ENCODE results near the gene PRCC. TPM values are rescaled to one million over a fixed set of nuclear protein-coding genes. Genes with fewer than 3 reads are reported as not detected.

The PRCC gene, protein sequence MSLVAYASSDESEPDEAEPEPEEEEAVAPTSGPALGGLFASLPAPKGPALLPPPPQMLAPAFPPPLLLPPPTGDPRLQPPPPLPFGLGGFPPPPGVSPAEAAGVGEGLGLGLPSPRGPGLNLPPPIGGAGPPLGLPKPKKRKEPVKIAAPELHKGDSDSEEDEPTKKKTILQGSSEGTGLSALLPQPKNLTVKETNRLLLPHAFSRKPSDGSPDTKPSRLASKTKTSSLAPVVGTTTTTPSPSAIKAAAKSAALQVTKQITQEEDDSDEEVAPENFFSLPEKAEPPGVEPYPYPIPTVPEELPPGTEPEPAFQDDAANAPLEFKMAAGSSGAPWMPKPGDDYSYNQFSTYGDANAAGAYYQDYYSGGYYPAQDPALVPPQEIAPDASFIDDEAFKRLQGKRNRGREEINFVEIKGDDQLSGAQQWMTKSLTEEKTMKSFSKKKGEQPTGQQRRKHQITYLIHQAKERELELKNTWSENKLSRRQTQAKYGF
- total RNA-seq = 117 TPM in 2 replicates

DNA sequence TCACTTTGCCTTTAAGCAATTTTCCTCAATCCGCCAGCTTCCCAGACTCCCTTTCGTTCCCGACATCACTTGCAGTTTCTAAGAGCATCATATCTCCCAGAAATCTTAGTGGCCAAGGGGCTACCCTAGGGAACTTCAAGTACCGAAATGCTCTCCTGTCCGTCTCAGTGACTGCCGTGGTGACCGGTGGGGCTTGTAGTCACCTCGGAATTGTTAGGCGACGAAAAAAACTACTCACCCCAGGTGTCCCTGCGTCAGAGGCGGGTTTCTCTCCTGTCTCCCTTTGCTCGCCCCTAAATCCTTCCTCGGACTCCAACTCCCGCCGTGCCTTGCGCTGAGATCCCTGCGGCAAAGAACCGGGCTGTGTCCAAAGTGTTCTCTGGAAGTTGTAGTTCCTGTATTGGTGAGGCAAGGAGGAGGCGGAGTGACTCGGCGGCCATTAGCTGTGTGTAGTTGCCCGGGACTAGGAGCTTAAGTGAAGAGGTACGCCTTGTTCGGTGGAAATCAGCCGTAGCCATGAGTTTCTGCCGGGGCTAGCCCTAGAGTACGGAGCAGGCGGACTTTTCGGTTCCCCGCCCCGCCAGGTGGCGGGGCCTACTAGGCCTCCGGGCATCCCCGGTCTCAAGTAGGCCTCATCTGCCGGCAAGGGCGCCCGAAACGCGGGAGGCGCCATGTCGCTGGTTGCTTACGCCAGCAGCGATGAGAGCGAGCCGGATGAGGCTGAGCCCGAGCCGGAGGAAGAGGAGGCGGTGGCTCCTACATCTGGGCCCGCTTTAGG, at the start of gene PRCC:
Gene PRCC, plus strand, starts transcription at position 435 of the 778 bp plus-strand sequence. Its CDS starts 237 bp downstream, at position 672.
- intact Hi-C loops (cut with micrococcal nuclease) = loop anchor here (1.0 to 5.0 kb wide), 12 partner anchors 16 to 715 kb away; partner anchors contain the start of genes CCT3, GPATCH4, HDGF and ISG20L2
- Mint-ChIP-seq H3K4me3 (no peak within 1 kb of the TSS), H3K27ac (no peak within 1 kb of the TSS), H3K4me1 (ENCODE audit: low read depth) (peaks cover 46% of the 10 kb centered on the region), H3K36me3 (ENCODE audit: low read depth) (peaks cover 17% of the 10 kb centered on the region), H3K9me3 (no peaks in the 10 kb centered on the region), H3K27me3 (ENCODE audit: insufficient read depth) (no peaks in the 10 kb centered on the region)
- DNase-seq (ENCODE audit: low spot score) = peak; percentile 97

GRCh38 chr1:156721131-156721530, 46.2 kb upstream of the PRCC start:
- Mint-ChIP-seq H3K36me3 (ENCODE audit: low read depth) (peaks cover 36% of the 10 kb centered on the region), H3K4me1 (ENCODE audit: low read depth) (peaks cover 23% of the 10 kb centered on the region), H3K27ac (peak overlapping the region; percentile 68), H3K4me3 (no peak overlapping the region), H3K9me3 (no peaks in the 10 kb centered on the region), H3K27me3 (ENCODE audit: insufficient read depth) (no peaks in the 10 kb centered on the region)
- intact Hi-C loops (cut with micrococcal nuclease) = loop anchor here (1.0 kb wide), 1 partner anchor 32 kb away; no protein-coding TSS in a partner anchor
- DNase-seq (ENCODE audit: low spot score) = no peak

DNA sequence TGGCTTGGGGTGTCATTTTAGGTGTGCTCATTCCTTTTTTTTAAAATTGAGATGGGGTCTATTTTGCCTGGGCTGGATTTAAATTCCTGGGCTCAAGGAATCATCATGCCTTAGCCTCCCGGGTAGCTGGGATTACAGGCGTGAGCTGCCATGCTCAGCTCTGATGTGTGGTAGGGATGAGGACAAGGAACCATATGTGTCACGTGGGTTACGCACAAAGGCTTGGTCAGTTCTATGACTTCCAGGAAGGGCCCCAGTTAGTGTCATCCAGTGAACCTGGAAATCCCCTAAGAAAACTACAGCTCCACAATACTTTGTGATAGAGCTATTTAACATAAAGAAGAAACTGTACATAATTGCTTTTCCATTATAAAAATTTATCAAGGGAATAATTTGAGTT, 45.8 kb upstream of the PRCC start:
- Mint-ChIP-seq H3K4me3 (no peak overlapping the region), H3K27me3 (ENCODE audit: insufficient read depth) (no peaks in the 10 kb centered on the region), H3K27ac (peak overlapping the region; percentile 68), H3K4me1 (ENCODE audit: low read depth) (peaks cover 23% of the 10 kb centered on the region), H3K9me3 (no peaks in the 10 kb centered on the region), H3K36me3 (ENCODE audit: low read depth) (peaks cover 35% of the 10 kb centered on the region)
- DNase-seq (ENCODE audit: low spot score) = no peak
- intact Hi-C loops (cut with micrococcal nuclease) = loop anchor here (1.0 kb wide), 1 partner anchor 32 kb away; no protein-coding TSS in a partner anchor

- intact Hi-C loops (cut with micrococcal nuclease) = loop anchor here (1.0 to 5.0 kb wide), 8 partner anchors 19 to 223 kb away; partner anchors contain the start of genes INSRR, MEF2D and NAXE
- Mint-ChIP-seq H3K4me1 (ENCODE audit: low read depth) (peaks cover 34% of the 10 kb centered on the region), H3K27me3 (ENCODE audit: insufficient read depth) (no peaks in the 10 kb centered on the region), H3K9me3 (no peaks in the 10 kb centered on the region), H3K27ac (no peak overlapping the region), H3K36me3 (ENCODE audit: low read depth) (peaks cover 28% of the 10 kb centered on the region), H3K4me3 (no peak overlapping the region)
- peak; percentile 75 for DNase-seq (ENCODE audit: low spot score)
Measured at GRCh38 chr1:156725683-156726280, 41.6 kb upstream of the PRCC start.

DNA sequence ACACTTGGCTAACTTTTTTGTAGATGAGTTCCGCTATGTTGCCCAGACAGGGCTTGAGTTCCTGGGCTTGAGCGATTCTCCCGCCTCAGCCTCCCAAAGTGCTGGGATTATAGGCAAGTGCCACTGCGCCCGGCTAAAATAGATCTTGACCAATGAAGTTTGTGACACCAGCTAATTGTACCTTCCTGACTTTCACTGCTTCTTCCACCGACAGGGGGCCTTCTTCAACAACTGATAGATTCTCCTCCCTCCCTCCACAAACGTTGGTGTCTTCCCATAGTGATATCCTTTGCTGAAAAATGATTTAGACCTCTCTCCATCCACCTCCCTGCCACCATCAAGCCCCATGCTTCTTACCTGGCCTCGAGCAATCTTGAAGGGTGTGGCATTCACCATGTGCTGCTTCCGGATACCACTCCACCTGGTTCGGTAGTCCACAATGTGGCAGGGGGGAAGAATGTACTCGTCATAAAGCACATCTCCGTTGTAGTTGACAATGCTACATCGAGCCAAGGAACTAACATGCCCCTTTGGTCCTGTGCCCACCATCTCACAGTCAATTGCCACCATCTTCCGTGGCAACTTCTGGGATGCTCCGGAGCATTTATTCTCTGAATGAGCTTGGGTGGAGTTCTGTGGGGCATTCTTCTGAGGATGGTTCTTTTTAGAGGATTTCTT, 40.6 kb upstream of the PRCC start:
- no peak overlapping the region for H3K4me3 Mint-ChIP-seq
- H3K27me3 Mint-ChIP-seq (ENCODE audit: insufficient read depth) = no peaks in the 10 kb centered on the region
- H3K27ac Mint-ChIP-seq = no peak overlapping the region

GRCh38 chr1:156727492-156727891, 39.8 kb upstream of the PRCC start:
- Mint-ChIP-seq H3K36me3 (ENCODE audit: low read depth) (peaks cover 24% of the 10 kb centered on the region), H3K9me3 (no peaks in the 10 kb centered on the region), H3K4me1 (ENCODE audit: low read depth) (peaks cover 32% of the 10 kb centered on the region), H3K4me3 (no peak overlapping the region), H3K27ac (no peak overlapping the region), H3K27me3 (ENCODE audit: insufficient read depth) (no peaks in the 10 kb centered on the region)
- no peak for DNase-seq (ENCODE audit: low spot score)
- intact Hi-C loops (cut with micrococcal nuclease) = loop anchor here (2.0 to 5.0 kb wide), 4 partner anchors 21 to 225 kb away; partner anchors contain the start of genes MEF2D and NAXE

More for the DNA sequence above, 40.6 kb upstream of the PRCC start:
- H3K36me3 Mint-ChIP-seq (ENCODE audit: low read depth) = peaks cover 23% of the 10 kb centered on the region
- H3K4me1 Mint-ChIP-seq (ENCODE audit: low read depth) = peaks cover 32% of the 10 kb centered on the region
- DNase-seq (ENCODE audit: low spot score) = peak; percentile 41
- intact Hi-C loops (cut with micrococcal nuclease) = loop anchor here (1.0 to 5.0 kb wide), 8 partner anchors 20 to 224 kb away; partner anchors contain the start of genes INSRR, MEF2D and NAXE
- no peaks in the 10 kb centered on the region for H3K9me3 Mint-ChIP-seq

DNA sequence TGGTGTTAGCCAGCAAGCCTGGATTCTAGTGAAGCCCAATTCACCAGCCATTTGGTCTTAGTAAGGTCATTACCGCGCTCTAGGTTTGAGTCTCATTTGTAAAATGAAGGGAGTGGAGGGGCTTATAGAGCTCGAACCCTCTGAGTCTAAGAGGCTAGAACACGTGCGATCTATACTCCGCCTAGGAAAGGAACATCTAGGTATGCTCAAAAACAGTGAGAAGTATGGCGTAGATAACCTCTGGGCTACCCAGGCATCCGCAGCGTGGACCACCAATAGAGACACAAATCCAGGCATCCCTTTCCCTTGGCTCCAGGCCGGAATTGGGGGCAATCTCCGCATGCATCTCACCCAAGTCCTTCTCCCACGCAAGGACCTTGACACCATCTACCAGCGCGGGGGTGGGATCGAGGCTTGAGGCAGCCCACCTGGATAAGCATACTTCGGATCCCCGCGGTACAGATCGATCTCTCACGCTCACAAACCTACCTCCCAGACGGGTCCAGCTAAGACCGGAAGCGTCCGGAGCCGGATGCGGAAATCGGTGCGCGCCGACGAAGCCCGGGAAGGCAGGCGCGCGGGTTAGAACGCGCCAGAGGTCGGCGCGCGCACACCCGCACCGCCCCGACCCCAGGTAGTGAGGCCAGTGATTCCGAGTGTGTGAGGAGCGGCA, 39.3 kb upstream of the PRCC start, which contains the start of gene METTL25B:
Gene METTL25B, plus strand, starts transcription at position 544 of the 673 bp plus-strand sequence. CDS start 636 bp downstream, outside the sequence.
- peak; percentile 81 for DNase-seq (ENCODE audit: low spot score)
- intact Hi-C loops (cut with micrococcal nuclease) = loop anchor here (1.0 to 5.0 kb wide), 10 partner anchors 13 to 390 kb away; partner anchors contain the start of genes CCT3, HDGF, MEF2D and MRPL24
- Mint-ChIP-seq H3K4me1 (ENCODE audit: low read depth) (peaks cover 38% of the 10 kb centered on the region), H3K27me3 (ENCODE audit: insufficient read depth) (no peaks in the 10 kb centered on the region), H3K4me3 (no peak within 1 kb of the TSS), H3K27ac (no peak within 1 kb of the TSS), H3K9me3 (no peaks in the 10 kb centered on the region), H3K36me3 (ENCODE audit: low read depth) (peaks cover 28% of the 10 kb centered on the region)

GRCh38 chr1:156728599-156729462, 38.5 kb upstream of the PRCC start, which contains the start of gene ISG20L2:
ISG20L2 (minus strand) TSS chr1:156728766; CDS start chr1:156727652, 1,114 bp downstream.
- Mint-ChIP-seq H3K4me3 (no peak within 1 kb of the TSS), H3K4me1 (ENCODE audit: low read depth) (peaks cover 30% of the 10 kb centered on the region), H3K27ac (no peak within 1 kb of the TSS), H3K9me3 (no peaks in the 10 kb centered on the region), H3K36me3 (ENCODE audit: low read depth) (peaks cover 21% of the 10 kb centered on the region), H3K27me3 (ENCODE audit: insufficient read depth) (no peaks in the 10 kb centered on the region)
- intact Hi-C loops (cut with micrococcal nuclease) = loop anchor here (1.0 to 5.0 kb wide), 8 partner anchors 12 to 391 kb away; partner anchors contain the start of genes CCT3, HDGF, MEF2D and MRPL24
- peak; percentile 96 for DNase-seq (ENCODE audit: low spot score)

- Mint-ChIP-seq H3K27ac (no peak overlapping the region), H3K9me3 (no peaks in the 10 kb centered on the region), H3K36me3 (ENCODE audit: low read depth) (peaks cover 16% of the 10 kb centered on the region), H3K4me3 (no peak overlapping the region), H3K4me1 (ENCODE audit: low read depth) (peaks cover 28% of the 10 kb centered on the region), H3K27me3 (ENCODE audit: insufficient read depth) (no peaks in the 10 kb centered on the region)
- DNase-seq (ENCODE audit: low spot score) = no peak
- intact Hi-C loops (cut with micrococcal nuclease) = no loop called here
Measured at GRCh38 chr1:156733989-156734584, 33.2 kb upstream of the PRCC start.

- H3K4me1 Mint-ChIP-seq (ENCODE audit: low read depth) = peaks cover 31% of the 10 kb centered on the region
- H3K27me3 Mint-ChIP-seq (ENCODE audit: insufficient read depth) = no peaks in the 10 kb centered on the region
- no peak for DNase-seq (ENCODE audit: low spot score)
- H3K36me3 Mint-ChIP-seq (ENCODE audit: low read depth) = peaks cover 37% of the 10 kb centered on the region
- no peak overlapping the region for H3K4me3 Mint-ChIP-seq
- intact Hi-C loops (cut with micrococcal nuclease) = no loop called here
- no peak overlapping the region for H3K27ac Mint-ChIP-seq
- H3K9me3 Mint-ChIP-seq = no peaks in the 10 kb centered on the region
Measured at GRCh38 chr1:156738407-156738806, 28.9 kb upstream of the PRCC start.

Data from activated T-helper 1 cell treated with anti-CD3 and anti-CD28 coated beads, Interleukin-12 subunit alpha, Interleukin-12 subunit beta, Interleukin-2, Interleukin-4 antibody, amounts not matched to agents 30 ng/mL and 10 ng/mL and 1 ng/mL, durations not matched to agents 14 hours and 24 hours and 36 hours (primary cell).